Spleen (tissue), 11 donors: ENCODE data around the gene PHLDA2. TPM values are rescaled to one million over a fixed set of nuclear protein-coding genes. Genes with fewer than 3 reads are reported as not detected.

ENCODE experiments used
- DNase-seq: peaks from one replicate; pipeline ENCODE4 v3.0.0-alpha.2; 2020
- H3K27ac ChIP-seq, 8 donors: fragments of 200-600 bp; sonication (generic) in 7 of 8; 1 replicate in 4 of 8; 2 replicates in 4 of 8; pipeline versions ENCODE4 v1.5.0 to v1.8.0; 2016 to 2021; ENCODE audit warnings: inconsistent platforms in 4 of 8, mild to moderate bottlenecking in 4 of 8, moderate library complexity in 1 of 8
- H3K27me3 ChIP-seq, 7 donors: fragments of 200-600 bp; sonication (generic) in 6 of 7; replicated peaks in 1 of 7; 1 replicate in 4 of 7; 2 replicates in 3 of 7; pipeline versions ENCODE4 v1.5.0 to v1.8.0; 2016 to 2021; ENCODE audit warnings: inconsistent platforms in 3 of 7, mild to moderate bottlenecking in 1 of 7
- H3K36me3 ChIP-seq, 6 donors: fragments of 200-600 bp; sonication (generic) in 5 of 6; 1 replicate in 4 of 6; 2 replicates in 2 of 6; pipeline versions ENCODE4 v1.5.0 to v1.8.0; 2016 to 2021; ENCODE audit warnings: inconsistent platforms in 2 of 6
- H3K4me1 ChIP-seq, 6 donors: fragments of 200-600 bp; sonication (generic) in 5 of 6; 1 replicate in 3 of 6; 2 replicates in 3 of 6; pipeline versions ENCODE4 v1.5.0 to v1.8.0; 2016 to 2021; ENCODE audit warnings: inconsistent platforms in 3 of 6
- H3K4me3 ChIP-seq, 8 donors: fragments of 200-600 bp; sonication (generic) in 7 of 8; 1 replicate in 4 of 8; 2 replicates in 4 of 8; pipeline versions ENCODE4 v1.5.0 to v1.8.0; 2016 to 2021; ENCODE audit warnings: inconsistent platforms in 4 of 8, mild to moderate bottlenecking in 4 of 8, moderate library complexity in 2 of 8
- H3K9me3 ChIP-seq, 8 donors: fragments of 200-600 bp; sonication (generic) in 7 of 8; 1 replicate in 4 of 8; 2 replicates in 4 of 8; pipeline versions ENCODE4 v1.5.0 to v1.8.0; 2016 to 2021; ENCODE audit warnings: inconsistent platforms in 4 of 8
- POLR2A ChIP-seq, 3 donors: fragments of 450-650 bp; IDR thresholded peaks; one replicate each; pipeline ENCODE4 v1.5.1; 2017; ENCODE audit warnings: antibody characterized with exemption in 3 of 3, mild to moderate bottlenecking in 1 of 3
- POLR2AphosphoS5 ChIP-seq, 3 donors: sonication (generic); formaldehyde crosslinking; IDR thresholded peaks; one replicate each; pipeline ENCODE4 v1.5.1; 2017; ENCODE audit warnings: antibody characterized with exemption in 3 of 3
- WGBS, 5 donors: extraction: QIAGEN DNeasy Blood & Tissue Kit in 3 of 5; methylation state at CpG; one replicate each; pipeline versions ENCODE4 v1.1.5 to v1.1.7; 2013 to 2018; 5-methylcytosine and 5-hydroxymethylcytosine counted together
- intact Hi-C: fragments of 100-400 bp; cut with DNase I; formaldehyde crosslinking; loops from one replicate; pipeline ENCODE4 v1.15.0; 2023; ENCODE audit warnings: low total_unique reads
- polyA plus RNA-seq, 3 donors: library from polyadenylated mRNA; stranded (reverse); fragments of 200-250 nt; gene quantifications; one replicate each; pipeline ENCODE4 v1.2.1, GENCODE V29; 2013
- total RNA-seq, 7 donors: library from RNA; depleted of rRNA in 3 of 7; stranded (reverse); fragments of >200 nt in 3 of 7; fragmentation: NEBNext Ultra II Directional in 4 of 7; extraction: Animal tissue kit (Norgen Biotek cat#: 25700) in 4 of 7; gene quantifications; one replicate each; pipeline versions ENCODE4 v1.1.0 to v1.2.1, GENCODE V29; 2016 to 2021
- TF ChIP-seq, protein P1 (sequence below), 11 experiments: fragments of 200-600 bp in 7 of 11; fragments of 450-650 bp in 4 of 11; sonication (generic) in 4 of 11; IDR thresholded peaks in 8 of 11; conservative IDR thresholded peaks in 3 of 11; 1 replicate in 7 of 11; 2 replicates in 4 of 11; pipeline versions ENCODE4 v1.4.0 to v1.8.0; 2016 to 2021; ENCODE audit warnings: antibody characterized with exemption in 11 of 11, inconsistent platforms in 4 of 11, mild to moderate bottlenecking in 1 of 11
- donor health status: healthy with polysubstance abuse.
- donor health status: DM: no; HTN: no; CAD: no; lungs with moderate emphysema.
- donor health status: DM: no; HTN: no; CAD: no.
- donor health status: Bipolar disorder and iron deficiency.
- donor health status: healthy.
- donor health status: DM: no; HTN: no; CAD: no.
- donor health status: DM: yes; HTN: yes; CAD: no.

Gene PHLDA2
- total and polyA plus RNA-seq, 10 donors = 1.4 to 3.5 (median 1.7) TPM; not detected in 1

DNA sequence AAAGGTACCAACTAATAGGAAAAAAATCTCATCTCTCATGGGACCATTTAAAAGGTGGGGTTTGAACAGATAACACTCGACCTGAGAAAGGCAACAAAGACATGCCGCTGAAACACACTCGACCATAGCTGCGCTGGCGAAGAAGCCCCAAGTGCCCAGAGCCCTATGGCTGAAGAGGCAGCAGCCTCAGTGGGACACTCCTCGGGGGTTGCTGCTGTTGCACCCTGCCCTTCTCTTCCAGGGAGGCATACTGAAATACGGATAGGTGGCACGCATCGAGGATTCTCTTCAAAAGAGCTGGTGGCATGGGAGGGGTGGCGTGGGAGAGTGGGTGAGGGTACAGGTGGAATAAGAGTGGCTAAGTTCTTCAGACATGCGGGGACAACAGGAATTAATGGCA lies 18.5 kb upstream of the PHLDA2 start:
- no peaks in the 10 kb centered on the region for H3K9me3 ChIP-seq
- H3K36me3 ChIP-seq = peaks cover 5 to 96% (median 65%) of the 10 kb centered on the region in 6 donors

DNA sequence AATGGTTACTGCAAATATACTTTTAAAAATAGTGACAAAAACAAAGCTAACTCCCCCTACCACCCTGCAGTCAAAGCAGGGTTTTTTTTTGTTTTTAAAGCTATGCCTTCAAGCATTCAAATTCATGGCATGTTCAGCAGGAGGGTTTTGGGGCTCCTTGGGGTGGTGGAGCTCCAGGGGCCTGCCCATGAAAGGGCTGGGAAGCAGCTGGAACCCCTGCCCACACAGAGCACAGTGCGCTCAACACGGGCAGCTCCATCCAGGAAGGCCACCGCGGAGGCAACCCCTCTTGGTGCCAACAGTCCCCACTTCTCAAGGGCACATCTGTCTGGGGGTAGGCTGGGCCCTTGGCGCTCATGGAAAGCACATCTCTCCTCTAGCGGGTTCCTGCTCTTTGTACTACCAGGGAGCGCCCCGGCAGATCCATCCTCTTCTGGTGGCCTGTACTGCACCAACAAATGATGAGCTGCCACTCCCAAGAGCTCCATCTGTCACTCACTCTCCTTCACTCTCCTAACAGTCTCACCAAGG lies 16.6 kb upstream of the PHLDA2 start:
- WGBS, 5 donors = 61 to 80% (median 69%) methylated on average over 8 of the region's 8 CpGs
- intact Hi-C loops = no loop called here
- peak overlapping the region; percentile 19 to 81 (median 51) for H3K27ac ChIP-seq

More for the DNA sequence above, 18.5 kb upstream of the PHLDA2 start:
- TF ChIP-seq, protein P1, sequence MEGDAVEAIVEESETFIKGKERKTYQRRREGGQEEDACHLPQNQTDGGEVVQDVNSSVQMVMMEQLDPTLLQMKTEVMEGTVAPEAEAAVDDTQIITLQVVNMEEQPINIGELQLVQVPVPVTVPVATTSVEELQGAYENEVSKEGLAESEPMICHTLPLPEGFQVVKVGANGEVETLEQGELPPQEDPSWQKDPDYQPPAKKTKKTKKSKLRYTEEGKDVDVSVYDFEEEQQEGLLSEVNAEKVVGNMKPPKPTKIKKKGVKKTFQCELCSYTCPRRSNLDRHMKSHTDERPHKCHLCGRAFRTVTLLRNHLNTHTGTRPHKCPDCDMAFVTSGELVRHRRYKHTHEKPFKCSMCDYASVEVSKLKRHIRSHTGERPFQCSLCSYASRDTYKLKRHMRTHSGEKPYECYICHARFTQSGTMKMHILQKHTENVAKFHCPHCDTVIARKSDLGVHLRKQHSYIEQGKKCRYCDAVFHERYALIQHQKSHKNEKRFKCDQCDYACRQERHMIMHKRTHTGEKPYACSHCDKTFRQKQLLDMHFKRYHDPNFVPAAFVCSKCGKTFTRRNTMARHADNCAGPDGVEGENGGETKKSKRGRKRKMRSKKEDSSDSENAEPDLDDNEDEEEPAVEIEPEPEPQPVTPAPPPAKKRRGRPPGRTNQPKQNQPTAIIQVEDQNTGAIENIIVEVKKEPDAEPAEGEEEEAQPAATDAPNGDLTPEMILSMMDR (IDR thresholded peaks at IDR 0.05 in 8 of 11, conservative IDR thresholded peaks at IDR 0.05 in 3 of 11) = no peak
- no peak for TF ChIP-seq POLR2A (IDR thresholded peaks at IDR 0.05)
- TF ChIP-seq POLR2AphosphoS5 (IDR thresholded peaks at IDR 0.05) = no peak
- no peak for DNase-seq
- 92 to 95% (median 93%) methylated on average over 11 of the region's 11 CpGs for WGBS, 5 donors
- Histone ChIP-seq H3K27me3 (no peaks in the 10 kb centered on the region), H3K27ac (no peak overlapping the region), H3K4me1 (peaks cover 6 to 76% (median 24%) of the 10 kb centered on the region in 6 donors), H3K4me3 (no peak overlapping the region)
- intact Hi-C loops = no loop called here

GRCh38 chr11:2945031-2945756 lies 16.0 kb upstream of the PHLDA2 start:
- DNase-seq = peak; percentile 92
- peaks cover 0 to 70% (median 40%) of the 10 kb centered on the region in 6 donors for H3K36me3 ChIP-seq
- H3K27ac ChIP-seq = peak overlapping the region; percentile 19 to 81 (median 71)
- H3K27me3 ChIP-seq = no peaks in the 10 kb centered on the region
- WGBS, 5 donors = 18 to 35% (median 25%) methylated on average over 16 of the region's 16 CpGs
- no peaks in the 10 kb centered on the region for H3K9me3 ChIP-seq
- peaks cover 6 to 73% (median 29%) of the 10 kb centered on the region in 6 donors for H3K4me1 ChIP-seq
- TF ChIP-seq POLR2AphosphoS5 (IDR thresholded peaks at IDR 0.05) (peak in 2 of 3 donors; percentile 60 to 76), POLR2A (IDR thresholded peaks at IDR 0.05) (no peak)
- H3K4me3 ChIP-seq = peak overlapping the region in 3 of 8 donors; percentile 19 to 45 (median 22)
- intact Hi-C loops = no loop called here

More for the DNA sequence above, 16.6 kb upstream of the PHLDA2 start:
- TF ChIP-seq, protein P1 (IDR thresholded peaks at IDR 0.05 in 8 of 11, conservative IDR thresholded peaks at IDR 0.05 in 3 of 11) = no peak
- TF ChIP-seq POLR2A (IDR thresholded peaks at IDR 0.05) = no peak
- TF ChIP-seq POLR2AphosphoS5 (IDR thresholded peaks at IDR 0.05) = no peak
- H3K36me3 ChIP-seq = peaks cover 0 to 77% (median 46%) of the 10 kb centered on the region in 6 donors
- H3K9me3 ChIP-seq = no peaks in the 10 kb centered on the region
- H3K4me1 ChIP-seq = peaks cover 6 to 67% (median 27%) of the 10 kb centered on the region in 6 donors
- DNase-seq = no peak
- peak overlapping the region in 1 of 8 donors; percentile 45 for H3K4me3 ChIP-seq
- no peaks in the 10 kb centered on the region for H3K27me3 ChIP-seq

DNA sequence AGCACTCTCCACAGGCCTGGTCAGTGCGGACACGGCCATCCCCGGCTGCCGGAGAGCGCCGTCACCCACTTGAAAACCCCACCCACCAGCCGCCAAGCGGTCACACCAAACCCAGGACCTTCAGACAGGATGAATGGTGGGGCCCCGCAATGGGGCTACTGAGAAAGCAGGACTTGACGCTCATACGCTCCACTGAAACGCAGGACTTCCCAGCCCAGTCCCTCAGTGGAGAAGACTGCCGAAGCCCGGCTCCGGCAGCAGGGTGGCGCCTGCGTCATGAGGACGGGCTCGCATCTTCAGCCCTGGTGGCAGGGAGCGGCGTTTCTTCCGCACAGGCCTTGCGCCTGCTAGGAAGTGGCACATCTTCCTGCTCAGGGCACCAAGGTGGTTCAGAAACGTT lies 15.3 kb upstream of the PHLDA2 start:
- Histone ChIP-seq H3K4me3 (no peak overlapping the region), H3K27me3 (no peaks in the 10 kb centered on the region), H3K27ac (peak overlapping the region in 7 of 8 donors; percentile 58 to 81 (median 72)), H3K9me3 (peaks cover 0 to 1% (median 0%) of the 10 kb centered on the region in 8 donors), H3K4me1 (peaks cover 6 to 75% (median 29%) of the 10 kb centered on the region in 6 donors), H3K36me3 (peaks cover 0 to 64% (median 33%) of the 10 kb centered on the region in 6 donors)
- TF ChIP-seq, protein P1 (IDR thresholded peaks at IDR 0.05 in 8 of 11, conservative IDR thresholded peaks at IDR 0.05 in 3 of 11) = peak in 1 of 11 experiments; percentile 8
- TF ChIP-seq POLR2AphosphoS5 (IDR thresholded peaks at IDR 0.05) (peak; percentile 3 to 72 (median 36)), POLR2A (IDR thresholded peaks at IDR 0.05) (no peak)
- intact Hi-C loops = no loop called here
- DNase-seq = peak; percentile 75
- WGBS, 5 donors = 66 to 95% (median 86%) methylated on average over 20 to 24 of the region's 24 CpGs
